Stimulated activated CD4-positive, alpha-beta T cell treated with anti-CD3 and anti-CD28 coated beads, Interleukin-15, amount 100 ng/mL, for 1 hour (primary cell): ENCODE measurements around the gene CCER1.

ENCODE experiments used
- DNase-seq, 2 donors: peaks; one replicate each; pipeline ENCODE4 v3.0.0-alpha.2; 2020; ENCODE audit warnings: low read depth in 1 of 2, low spot score in 1 of 2

CCER1 gene

DNA sequence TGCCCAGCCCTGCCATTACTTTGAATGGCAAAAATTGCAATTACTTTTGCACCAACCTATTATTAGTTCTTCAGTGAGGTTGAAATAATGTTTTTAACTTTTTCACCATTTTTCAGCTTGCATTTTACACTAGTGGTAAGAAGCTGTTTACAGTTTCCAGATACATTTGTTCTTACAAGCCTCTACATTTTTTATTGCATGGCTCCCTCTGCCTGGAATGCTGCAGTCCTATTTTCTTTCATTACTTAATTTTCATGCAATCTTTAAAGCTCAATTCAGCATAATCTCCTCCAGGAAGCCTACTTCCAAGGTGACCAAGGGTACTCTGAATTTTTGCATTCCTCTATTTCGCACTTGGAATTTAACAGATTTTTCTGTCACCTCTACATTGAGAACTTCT, 33.4 kb downstream of the CCER1 start:
- no peak for DNase-seq

GRCh38 chr12:90920222-90920621, 34.8 kb downstream of the CCER1 start:
- DNase-seq, result no peak

DNA sequence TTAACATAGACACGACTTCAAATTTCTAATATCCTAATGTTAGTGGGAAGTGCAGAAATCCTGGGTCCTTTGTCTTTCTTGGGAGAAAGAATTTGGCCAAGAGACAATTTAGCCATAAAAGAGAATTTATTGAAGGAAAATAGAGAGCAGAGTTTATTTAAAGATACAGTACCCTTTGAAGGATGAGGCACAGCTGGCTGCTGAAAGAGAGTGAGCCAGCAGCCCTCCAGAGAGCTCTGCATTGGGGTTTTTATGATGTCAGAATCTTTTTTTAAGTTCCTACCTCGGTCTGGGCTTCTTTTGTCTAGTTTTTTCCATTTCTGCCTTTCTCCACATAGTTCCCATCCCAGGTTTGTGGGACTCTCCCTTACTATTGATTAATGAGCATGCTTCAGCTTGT, 37.5 kb downstream of the CCER1 start:
- DNase-seq, result no peak

GRCh38 chr12:90916516-90916915, 38.5 kb downstream of the CCER1 start:
- DNase-seq, result no peak

GRCh38 chr12:90915353-90915752, 39.6 kb downstream of the CCER1 start:
- no peak for DNase-seq

GRCh38 chr12:90910958-90911357, 44.0 kb downstream of the CCER1 start:
- no peak for DNase-seq

- no peak for DNase-seq
Measured at GRCh38 chr12:90909069-90909770, 45.8 kb downstream of the CCER1 start.

DNA sequence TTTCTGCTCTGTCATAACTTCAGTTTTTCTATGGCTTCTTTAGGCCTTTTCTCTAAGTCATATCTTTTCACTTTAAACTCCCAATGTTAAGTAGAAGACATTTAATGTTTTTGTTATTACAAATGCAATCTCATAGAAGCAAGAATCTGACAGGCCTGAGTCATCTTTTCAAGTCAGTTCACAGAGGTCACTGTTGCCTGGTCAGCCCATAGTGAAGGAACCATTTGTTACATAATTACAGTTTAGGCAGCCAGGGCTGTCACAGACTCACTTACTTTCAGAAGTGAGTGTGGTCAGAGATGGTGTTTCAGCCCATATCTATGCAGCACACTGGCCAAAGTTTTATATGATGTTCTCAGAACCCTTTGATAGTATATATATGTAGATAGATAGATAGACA, 46.5 kb downstream of the CCER1 start:
- no peak for DNase-seq

- DNase-seq, result no peak
Measured at GRCh38 chr12:90905691-90906370, 49.1 kb downstream of the CCER1 start.

- DNase-seq, result no peak
Measured at GRCh38 chr12:90902596-90902995, 52.4 kb downstream of the CCER1 start.
